ENCODE measurements around the gene SUPT20HL1.
"Not testable (repeated sequence)": the region's sequence is repeated elsewhere in the genome, so short reads cannot be mapped to it uniquely, and the experiment has no call there.

Gene SUPT20HL1

DNA sequence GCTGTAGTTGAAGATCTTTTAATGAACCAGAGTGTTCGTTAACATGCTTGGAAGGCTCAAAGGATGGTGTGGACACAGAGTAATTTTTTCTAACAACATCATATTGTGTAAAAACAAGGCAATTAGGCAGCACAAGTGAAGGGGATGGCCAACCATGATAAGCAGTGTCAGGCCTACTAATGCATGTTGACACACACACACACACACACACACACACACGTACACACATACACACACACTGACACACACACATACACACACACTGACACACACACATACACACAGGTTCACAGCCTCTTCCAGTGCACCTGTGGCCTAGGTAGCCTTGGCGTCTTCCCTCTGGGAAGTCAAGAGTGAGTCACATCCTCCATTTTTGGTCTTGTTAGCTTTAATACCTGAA lies at the start of gene SUPT20HL1:
TSS of gene SUPT20HL1 (plus strand) at position 368 of the 400 bp plus-strand sequence. CDS start 2,122 bp downstream, outside the sequence.
- no peak for DNase-seq

DNA sequence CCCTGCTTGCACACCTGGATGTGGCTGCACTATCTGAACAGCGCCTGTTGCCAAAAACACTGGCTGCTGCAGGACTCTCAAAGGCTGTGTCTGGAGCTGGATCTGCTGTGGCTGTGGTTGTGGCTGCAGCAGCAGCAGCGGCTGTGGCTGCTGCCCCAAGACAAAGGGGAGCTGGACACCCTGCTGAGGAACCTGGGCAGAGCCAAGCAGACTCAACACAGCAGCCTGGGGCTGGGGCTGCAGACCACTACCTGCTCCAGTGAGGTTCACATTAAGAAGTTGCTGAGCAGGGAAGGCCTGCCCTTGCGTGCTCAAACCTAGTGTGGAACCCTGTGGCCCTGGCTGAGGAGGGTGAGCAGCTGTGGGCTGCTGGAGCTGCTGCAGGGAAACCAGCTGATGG lies 49.5 kb upstream of the SUPT20HL1 start:
- not testable (repeated sequence) for DNase-seq

DNA sequence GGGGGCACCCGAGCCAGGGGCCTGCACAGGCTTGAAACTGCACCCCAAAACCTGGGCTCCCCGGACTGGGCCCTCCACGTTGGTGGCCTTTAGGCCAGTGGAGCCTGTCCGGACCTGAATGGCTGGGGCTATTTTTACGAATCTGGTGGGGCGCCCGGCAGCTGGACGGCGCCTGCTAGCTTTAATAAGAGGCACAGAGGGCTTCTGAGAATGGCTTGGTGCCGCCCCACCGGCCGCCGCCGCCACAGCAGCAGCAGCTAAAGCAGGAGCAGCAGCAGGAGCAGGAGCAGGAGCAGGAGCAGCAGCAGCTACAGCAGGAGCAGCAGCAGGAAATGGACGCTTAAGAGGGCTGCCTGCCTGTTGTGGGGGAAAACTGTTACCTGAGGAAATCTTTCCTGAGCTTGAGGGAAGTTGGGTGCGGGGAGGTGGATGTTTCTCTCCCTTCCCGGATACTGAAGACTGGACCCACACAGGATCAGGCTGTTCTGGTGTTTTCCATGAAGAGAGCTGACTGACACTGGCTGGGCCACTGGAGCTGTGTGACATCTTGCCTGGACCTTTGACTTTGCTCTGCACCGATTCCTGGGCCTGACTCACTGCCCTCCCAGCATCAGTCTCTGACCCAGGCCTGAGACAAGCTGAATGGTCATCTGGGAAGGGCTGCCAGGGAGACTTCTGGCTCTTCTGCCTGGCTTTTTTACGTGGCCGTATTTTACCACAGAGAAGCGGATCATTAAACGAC lies 48.8 kb upstream of the SUPT20HL1 start:
- DNase-seq: not testable (repeated sequence)

DNA sequence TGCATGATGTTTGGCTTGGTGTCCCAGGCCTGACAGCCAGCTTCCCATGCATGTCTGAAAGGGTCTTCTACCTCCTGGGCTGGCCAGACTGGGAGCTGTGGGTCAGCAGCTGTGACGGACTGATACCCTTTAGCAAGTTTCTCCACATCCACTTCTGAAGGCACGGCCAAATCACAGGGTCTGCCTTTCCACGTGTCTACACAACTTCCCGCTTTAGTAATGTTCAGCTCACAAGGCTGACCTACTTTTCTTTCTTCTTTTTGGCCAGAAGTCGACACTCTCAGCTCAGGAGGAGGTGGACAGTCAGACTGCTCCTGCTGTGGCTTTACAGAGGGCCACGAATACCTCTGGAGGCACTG lies 48.2 kb upstream of the SUPT20HL1 start:
- DNase-seq: not testable (repeated sequence)

DNA sequence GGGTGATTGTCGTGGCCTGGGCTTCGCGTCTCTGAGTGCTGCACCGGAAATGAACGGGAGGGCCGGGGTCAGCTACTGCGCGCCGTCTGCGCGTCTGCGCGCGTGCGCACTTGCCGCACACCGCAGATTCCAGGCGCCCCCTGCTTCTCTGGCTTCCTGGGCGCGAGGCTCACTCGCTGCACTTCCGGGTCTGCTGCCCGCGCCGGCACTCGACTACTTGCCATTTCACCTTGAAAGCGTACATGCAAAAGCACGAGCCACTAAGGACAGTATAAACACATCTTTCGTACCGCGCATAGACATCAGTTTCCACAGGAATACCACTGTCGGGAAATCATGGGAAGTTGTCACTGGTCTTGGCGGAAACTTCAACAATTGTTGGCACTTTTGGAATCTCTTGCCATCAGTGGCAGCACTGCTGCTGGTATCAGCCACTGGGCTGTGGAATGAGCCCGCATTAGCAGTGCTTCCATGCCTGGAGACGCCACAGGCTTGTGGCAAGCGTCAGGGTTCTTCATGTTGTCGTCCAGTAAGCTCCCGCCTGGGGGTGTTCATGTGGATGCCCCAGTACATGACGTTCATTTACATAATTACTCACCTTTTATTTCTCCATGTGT lies 46.3 kb upstream of the SUPT20HL1 start, which contains the start of gene SUPT20HL2:
TSS of gene SUPT20HL2 (minus strand) at position 51 of the 617 bp plus-strand sequence. CDS start 754 bp downstream, outside the sequence.
- no peak for DNase-seq

DNA sequence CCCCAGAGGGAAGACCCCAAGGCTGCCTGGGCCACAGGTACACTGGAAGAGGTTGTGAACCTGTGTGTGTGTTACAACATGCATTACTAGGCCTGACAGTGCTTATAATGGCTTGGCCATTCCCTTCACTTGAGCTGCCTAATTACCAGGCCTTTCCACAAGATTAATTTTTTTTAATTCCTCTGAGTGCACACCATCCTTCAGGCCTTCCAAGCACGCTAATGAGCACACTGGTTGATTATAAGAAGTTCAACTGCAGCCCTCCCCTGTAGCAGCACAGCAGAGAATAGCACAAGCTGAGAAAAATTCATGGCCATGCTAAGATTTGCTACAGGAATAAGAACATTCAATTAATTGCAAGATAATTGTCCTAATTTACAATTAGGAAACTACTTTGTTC lies 44.3 kb upstream of the SUPT20HL1 start:
- no peak for DNase-seq

DNA sequence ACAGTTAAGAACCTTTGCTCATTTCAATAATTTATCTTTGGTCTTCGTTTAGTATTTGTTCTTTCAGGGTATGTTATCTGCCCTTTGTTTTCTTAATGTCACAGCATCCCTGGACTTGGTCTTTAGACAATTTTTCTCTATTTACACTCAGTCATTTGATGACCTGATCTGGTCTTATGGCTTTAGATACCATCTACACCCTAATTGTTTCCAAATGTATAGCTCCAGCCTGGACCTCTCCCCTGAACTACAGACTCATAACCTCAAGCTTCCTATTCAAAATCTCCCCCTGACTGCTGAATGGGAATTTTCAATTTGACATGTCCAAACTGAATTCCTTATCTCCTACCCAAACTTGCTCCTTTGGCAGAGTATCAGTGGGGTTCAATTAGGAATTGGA lies 42.9 kb upstream of the SUPT20HL1 start:
- DNase-seq: no peak

DNA sequence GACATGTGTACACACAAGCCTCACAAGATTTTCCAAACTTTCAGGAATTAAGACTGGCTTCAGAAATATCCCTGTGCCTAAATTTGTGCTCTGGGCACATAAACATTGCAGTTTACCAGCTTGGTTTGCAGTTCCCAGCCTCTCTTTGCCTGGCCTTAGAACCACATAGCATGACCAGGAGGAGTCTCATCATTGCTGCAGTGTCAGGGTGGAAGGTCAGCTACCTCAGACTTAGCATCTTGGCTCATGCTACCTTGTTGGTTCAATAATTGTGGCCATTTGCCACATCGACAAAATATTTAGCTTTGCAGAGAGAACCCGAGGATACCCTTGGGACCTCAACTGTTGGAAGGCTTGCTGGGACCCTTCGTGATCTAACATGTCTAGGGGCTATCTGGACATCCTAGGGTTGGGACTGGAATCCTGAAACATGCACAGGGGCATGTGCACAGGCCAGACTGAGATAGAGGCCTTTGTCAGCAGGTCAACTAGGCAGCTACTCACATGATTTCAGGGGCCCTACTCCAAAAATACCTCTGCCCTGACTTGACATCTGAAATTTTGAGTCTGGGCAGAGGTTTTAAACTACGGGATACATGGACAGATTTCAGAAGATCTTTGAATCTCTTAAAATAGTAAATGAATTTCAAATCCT lies 38.6 kb upstream of the SUPT20HL1 start:
- no peak for DNase-seq

DNA sequence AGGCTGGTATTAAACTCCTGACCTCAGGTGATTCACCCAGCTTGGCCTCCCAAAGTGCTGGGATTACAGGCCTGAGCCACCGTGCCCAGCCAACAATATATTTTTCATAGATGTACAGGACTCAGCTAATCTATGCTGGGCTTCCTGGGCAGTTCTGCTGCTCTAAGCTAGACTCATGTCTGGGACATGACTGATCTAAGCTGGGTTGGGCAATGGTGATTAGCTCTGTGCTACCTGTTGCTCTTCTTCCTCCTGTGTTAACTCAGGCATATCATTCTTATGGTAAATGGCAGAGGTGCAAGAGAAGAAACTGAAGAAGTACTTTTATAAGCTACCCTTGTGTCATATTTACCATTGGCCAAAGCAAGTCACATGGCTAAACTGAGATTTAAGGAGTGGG lies 35.2 kb upstream of the SUPT20HL1 start:
- no peak for DNase-seq

DNA sequence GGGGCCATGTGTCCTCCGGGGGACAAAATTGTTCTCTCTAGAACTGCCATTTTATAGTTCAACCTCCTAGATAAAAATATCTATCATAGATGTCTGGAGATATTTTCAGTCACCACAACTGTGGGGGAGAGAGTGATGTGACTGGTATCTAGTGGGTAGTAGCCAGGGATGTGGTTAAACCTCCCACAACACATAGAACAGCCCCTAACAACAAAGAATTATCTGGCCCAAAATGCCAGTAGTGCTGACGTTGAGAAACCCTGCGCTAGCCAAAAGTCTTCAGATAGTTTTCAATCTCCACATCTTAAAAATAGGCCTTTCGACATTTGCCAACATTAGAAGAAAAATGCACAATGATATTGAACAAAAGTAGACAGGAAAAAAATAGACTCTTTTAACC lies 27.6 kb upstream of the SUPT20HL1 start:
- DNase-seq: no peak

DNA sequence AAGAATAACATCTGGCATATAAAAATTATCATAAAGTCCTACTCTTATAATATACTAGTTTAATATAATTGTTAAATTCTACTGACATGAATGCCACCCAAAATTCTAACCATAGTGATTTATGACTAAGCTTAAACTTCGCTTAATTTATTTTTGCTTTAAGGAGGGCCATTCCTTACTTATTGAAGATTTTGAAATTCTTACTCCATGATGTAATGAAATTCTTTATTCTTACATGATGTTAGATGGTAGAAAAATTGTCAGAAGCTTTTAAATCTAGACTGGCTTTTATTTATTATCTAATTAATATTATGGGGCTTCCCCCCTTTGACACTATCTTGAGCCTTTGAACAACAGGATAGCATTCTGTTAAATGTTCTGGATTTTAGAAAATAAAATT lies 27.1 kb upstream of the SUPT20HL1 start:
- DNase-seq: no peak

DNA sequence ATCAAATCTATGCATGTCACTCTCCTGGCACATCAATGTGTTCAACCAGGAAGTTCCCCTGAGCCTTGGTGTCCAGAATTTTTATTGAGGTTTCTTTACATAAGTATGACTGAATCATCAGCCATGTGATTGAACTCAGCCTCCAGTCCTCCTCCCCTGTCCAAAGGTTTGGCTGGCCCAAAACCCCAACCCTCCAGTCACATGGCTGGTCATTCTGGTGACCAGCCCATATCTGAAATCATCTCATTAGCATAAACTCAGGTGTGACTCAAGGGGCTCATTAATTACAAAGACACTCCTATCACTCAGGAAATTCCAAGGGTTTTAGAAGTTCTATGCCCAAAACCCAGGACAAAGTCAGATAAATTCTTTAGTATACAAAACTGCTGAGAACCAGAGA lies 26.0 kb upstream of the SUPT20HL1 start:
- DNase-seq: no peak

DNA sequence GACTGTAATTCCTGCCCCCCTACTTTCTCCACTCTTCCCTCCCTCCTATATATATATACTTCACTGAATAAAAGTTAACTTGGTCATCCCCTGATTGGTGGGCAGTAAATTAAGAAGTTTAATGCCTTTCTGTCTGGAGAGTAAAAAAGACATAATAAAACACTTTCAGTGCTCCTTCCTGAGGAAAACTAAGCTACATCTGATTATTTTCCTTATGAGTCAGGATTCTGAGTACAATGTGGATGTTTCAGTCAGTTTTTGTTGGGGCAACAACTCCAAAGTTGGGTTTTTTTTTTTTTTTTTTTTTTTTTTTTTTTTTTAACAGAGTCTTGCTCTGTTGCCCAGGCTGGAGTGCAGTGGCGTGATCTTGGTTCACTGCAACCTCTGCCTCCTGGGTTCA lies 24.6 kb upstream of the SUPT20HL1 start:
- DNase-seq: no peak

DNA sequence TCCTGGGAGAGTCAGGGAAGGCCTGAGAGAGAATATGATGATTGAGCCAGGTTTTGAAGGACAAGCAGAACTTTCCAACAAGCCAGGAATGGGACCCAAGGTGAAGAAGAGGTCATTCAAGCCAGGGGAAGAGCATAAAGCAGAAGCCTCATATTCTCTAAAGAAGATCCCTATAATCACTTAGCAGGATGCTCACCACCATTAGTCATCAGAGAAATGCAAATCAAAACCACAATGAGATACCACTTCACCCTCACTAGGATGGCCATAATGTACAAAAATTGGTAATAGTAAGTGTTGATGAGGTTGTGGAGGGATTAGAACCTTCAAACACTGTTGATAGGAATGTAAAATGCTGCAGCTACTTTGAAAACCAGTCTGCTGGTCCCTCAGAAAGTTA lies 20.5 kb upstream of the SUPT20HL1 start:
- no peak for DNase-seq

DNA sequence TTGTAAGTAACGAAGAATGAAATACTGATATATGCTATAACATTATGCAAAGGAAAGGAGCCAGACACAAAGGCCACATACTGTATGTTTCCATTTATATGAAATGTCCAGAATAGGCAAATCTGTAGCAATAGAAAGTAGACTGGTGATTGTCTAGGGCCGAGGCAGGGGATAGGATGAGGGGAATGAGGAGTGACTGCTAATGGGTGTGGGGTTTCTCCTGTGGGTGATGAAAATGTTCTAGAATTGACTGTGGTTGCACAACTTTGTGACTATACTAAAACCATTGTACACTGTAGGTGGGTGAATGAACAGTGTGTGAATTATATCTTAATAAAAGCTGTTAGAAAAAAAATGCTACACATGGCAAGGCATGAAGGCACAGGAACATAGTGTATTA lies 19.9 kb upstream of the SUPT20HL1 start:
- DNase-seq: no peak

DNA sequence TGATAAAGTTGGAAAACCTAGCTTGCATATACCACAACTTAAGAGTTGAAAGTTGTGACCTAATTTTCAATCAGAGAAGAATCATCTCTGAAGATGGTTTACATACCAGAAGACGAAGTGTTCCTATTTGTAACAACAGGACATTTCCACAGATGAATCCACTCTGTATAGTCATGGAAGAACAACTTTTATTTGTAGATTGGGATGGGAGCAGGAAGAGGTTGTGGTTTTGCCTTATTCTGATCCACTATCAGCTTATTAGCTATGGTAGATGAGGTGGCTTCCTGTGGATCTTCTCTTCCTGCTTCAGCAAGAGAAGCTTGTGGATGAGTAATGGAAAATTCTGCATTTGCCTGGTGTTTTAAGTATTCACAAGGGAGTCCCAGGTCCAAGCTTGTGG lies 18.6 kb upstream of the SUPT20HL1 start:
- DNase-seq: peak; percentile 20

DNA sequence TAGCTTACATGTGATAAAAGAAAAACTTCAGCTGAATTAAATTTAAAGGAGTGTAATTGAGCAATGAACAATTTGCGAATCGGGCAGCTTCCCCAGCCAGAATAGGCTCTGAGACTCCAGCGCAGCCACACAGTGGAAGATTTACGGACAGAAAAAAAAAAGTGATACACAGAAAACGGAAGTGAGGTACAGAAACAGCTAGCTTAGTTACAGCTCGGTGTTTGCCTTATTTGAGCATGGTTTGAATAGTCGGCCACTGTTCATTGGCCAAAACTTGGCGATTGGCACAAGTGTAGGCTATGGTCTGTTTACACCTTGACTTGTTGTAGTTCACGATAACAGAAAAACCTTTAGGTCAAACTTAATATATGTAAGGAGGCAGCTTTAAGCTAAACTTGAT lies 16.7 kb upstream of the SUPT20HL1 start:
- DNase-seq: no peak

DNA sequence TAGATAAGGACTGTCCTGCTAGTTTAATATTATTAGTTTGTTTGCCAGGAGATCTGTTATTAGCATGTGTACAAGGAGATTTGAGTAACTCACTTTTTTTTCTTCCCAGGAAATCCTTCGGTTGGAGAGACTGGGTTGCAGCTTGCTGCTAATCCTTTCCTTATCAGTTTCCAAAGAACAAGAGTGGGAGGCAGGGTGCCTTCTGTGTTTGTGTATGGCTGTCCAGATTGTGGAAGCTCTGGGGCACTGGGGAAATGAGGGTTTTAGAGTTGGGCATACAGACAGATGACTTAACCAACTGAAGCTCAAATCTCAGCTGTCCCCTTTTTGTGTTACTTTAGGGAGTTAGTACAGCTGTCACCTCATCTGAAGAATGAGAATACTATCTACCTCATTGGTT lies 12.6 kb upstream of the SUPT20HL1 start:
- DNase-seq: no peak

DNA sequence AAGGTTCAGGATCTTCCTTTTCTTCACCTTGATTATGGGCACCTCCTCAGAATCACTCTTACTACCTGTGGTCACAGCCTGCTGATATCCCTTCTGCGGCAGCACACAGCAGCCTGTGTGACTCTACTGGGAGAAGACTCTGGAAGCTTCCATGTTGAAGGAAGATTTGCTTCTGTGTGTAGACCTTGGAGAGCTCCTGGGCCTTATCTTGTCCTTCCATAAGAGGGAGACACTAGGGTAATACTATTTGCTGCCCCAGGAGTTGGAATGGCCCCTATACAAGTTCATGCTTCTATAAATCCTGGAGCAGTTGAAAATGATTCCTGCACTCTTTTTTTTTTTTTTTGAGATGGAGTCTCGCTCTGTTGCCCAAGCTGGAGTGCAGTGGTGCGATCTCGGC lies 10.2 kb upstream of the SUPT20HL1 start:
- no peak for DNase-seq

DNA sequence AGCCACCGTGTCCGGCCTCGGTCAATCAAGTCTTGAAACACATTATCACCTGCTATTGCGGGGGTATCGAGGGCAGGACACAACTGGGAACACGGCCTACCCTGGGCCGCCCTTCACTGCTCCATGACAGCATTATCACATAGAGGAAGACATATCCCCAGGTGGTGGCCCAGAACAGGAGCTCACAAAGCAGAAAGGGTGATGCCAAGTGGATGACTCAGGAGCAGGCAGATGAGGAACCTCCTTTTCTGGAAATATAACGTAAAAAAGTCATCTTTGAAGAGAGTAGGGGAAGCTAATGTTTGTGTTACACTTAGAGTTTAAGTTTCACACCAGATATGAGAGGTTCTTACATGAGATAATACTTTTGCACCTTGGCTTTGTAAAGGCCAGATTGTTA lies 5.3 kb upstream of the SUPT20HL1 start:
- no peak for DNase-seq

DNA sequence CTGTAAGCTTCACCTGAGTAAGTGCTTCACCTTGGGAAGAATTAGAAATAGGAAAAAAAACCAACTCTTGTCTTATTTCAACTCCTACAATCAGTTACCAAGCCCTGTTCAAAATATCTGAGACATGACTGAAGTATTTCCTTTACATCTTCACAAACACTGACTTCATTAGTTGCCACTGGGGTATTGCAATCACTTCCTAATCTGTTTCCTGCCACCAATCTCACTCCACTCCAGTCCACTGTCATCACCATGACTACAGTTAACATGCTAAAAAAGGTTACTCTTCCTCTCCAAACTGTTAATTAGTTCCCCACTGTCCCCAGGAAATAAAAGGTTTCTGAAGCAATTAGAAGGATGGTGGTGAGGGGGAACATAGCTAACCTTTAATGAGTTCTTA lies 3.3 kb upstream of the SUPT20HL1 start:
- no peak for DNase-seq

DNA sequence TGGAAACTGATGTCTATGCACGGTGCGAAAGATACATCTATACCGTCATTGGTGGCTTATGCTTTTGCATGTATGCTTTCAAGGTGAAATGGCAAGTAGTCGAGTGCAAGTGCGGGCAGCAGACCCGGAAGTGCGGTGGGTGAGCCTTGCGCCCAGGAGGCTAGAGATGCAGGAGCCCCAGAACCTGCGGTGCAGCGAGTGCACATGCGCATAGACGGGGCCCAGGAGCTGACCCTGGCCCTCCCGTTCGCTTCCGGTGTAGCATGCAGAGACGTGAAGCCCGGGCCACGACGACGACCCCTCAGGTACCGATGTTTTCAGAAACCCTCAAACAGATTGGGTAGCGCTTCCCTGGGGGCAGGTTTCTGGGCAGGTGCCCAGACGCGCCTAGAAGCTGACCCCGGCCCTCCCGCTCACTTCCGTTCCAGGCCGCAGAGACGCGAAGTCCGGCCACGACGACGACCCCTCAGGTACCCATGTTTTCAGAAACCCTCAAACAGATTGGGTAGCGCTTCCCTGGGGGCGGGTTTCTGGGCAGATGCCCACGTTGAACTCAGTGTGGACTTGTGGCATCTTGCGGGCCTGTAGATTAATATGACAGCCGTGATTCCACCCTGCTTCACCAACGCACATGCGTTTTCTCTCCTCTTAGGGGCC lies 1.8 kb downstream of the SUPT20HL1 start:
- not testable (repeated sequence) for DNase-seq

DNA sequence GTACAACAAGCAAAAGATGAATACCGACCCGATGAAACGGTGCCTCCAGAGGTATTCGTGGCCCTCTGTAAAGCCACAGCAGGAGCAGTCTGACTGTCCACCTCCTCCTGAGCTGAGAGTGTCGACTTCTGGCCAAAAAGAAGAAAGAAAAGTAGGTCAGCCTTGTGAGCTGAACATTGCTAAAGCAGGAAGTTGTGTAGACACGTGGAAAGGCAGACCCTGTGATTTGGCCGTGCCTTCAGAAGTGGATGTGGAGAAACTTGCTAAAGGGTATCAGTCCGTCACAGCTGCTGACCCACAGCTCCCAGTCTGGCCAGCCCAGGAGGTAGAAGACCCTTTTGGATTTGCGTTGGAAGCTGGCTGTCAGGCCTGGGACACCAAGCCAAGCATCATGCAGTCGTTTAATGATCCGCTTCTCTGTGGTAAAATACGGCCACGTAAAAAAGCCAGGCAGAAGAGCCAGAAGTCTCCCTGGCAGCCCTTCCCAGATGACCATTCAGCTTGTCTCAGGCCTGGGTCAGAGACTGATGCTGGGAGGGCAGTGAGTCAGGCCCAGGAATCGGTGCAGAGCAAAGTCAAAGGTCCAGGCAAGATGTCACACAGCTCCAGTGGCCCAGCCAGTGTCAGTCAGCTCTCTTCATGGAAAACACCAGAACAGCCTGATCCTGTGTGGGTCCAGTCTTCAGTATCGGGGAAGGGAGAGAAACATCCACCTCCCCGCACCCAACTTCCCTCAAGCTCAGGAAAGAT lies 3.2 kb downstream of the SUPT20HL1 start:
- DNase-seq: not testable (repeated sequence)
